Body of pancreas (tissue), 4 donors: ENCODE results near the gene THBS1.

Source experiments
- POLR2A ChIP-seq, 3 donors: fragments of 450-650 bp; IDR thresholded peaks; one replicate each; pipeline ENCODE4 v1.6.1; 2016; ENCODE audit warnings: antibody characterized with exemption in 3 of 3, mild to moderate bottlenecking in 2 of 3
- TF ChIP-seq, protein P1 (sequence below), 7 experiments: fragments of 450-650 bp in 4 of 7; fragments of 200-600 bp in 3 of 7; sonication (generic) in 3 of 7; IDR thresholded peaks; one replicate each; pipeline ENCODE4 v1.5.1; 2016 to 2019; ENCODE audit warnings: antibody characterized with exemption in 7 of 7

DNA sequence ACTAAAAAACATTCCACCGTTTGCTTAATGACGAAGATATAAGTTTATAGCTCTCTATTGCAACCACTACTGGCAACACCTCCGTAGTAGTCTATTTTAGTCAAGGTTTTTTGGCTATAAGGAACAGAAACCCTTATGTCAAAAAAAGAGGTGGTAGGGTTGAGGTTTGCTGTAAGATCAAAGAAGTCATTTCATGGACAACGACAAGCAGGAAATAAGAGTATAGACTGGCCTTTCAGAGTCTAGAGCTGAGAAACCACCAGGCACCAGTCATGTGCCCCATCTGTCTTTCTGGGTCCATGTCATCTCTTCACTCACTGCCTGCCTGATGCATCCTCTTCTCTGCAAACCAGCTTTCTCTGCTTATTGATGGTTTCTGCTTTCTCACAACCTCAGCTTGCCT is 42.7 kb downstream of the THBS1 start:
- TF ChIP-seq, protein P1, sequence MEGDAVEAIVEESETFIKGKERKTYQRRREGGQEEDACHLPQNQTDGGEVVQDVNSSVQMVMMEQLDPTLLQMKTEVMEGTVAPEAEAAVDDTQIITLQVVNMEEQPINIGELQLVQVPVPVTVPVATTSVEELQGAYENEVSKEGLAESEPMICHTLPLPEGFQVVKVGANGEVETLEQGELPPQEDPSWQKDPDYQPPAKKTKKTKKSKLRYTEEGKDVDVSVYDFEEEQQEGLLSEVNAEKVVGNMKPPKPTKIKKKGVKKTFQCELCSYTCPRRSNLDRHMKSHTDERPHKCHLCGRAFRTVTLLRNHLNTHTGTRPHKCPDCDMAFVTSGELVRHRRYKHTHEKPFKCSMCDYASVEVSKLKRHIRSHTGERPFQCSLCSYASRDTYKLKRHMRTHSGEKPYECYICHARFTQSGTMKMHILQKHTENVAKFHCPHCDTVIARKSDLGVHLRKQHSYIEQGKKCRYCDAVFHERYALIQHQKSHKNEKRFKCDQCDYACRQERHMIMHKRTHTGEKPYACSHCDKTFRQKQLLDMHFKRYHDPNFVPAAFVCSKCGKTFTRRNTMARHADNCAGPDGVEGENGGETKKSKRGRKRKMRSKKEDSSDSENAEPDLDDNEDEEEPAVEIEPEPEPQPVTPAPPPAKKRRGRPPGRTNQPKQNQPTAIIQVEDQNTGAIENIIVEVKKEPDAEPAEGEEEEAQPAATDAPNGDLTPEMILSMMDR (IDR thresholded peaks at IDR 0.05), result no peak
- no peak for TF ChIP-seq POLR2A (IDR thresholded peaks at IDR 0.05)
